ENCODE data around the gene FGF12.

- TF ChIP-seq CTCF (IDR thresholded peaks at IDR 0.05) (peak; percentile 99), EZH2 (IDR thresholded peaks at IDR 0.05; ENCODE audit: borderline replicate concordance, insufficient read depth, low read depth, low read length, poor library complexity, severe bottlenecking) (no peak)
These were observed 283.1 kb downstream of the FGF12 start for GRCh38 chr3:192444096-192444790.
